Suprapubic skin (tissue), 3 donors: ENCODE results near the gene OR3A3.

Experiments used
- CTCF ChIP-seq, 2 donors: fragments of 200-600 bp in 1 of 2; fragments of 450-650 bp in 1 of 2; sonication (generic) in 1 of 2; IDR thresholded peaks; one replicate each; pipeline ENCODE4 v1.5.1; 2016 to 2019; ENCODE audit warnings: antibody characterized with exemption in 2 of 2, mild to moderate bottlenecking in 1 of 2, moderate library complexity in 1 of 2
- EP300 ChIP-seq: sonication (generic); formaldehyde crosslinking; IDR thresholded peaks from one replicate; pipeline ENCODE4 v1.6.1; 2017; ENCODE audit warnings: antibody characterized with exemption
- POLR2A ChIP-seq, 2 donors: fragments of 450-650 bp; IDR thresholded peaks; one replicate each; pipeline ENCODE4 v1.6.1; 2017; ENCODE audit warnings: antibody characterized with exemption in 2 of 2, mild to moderate bottlenecking in 2 of 2, moderate library complexity in 2 of 2

DNA sequence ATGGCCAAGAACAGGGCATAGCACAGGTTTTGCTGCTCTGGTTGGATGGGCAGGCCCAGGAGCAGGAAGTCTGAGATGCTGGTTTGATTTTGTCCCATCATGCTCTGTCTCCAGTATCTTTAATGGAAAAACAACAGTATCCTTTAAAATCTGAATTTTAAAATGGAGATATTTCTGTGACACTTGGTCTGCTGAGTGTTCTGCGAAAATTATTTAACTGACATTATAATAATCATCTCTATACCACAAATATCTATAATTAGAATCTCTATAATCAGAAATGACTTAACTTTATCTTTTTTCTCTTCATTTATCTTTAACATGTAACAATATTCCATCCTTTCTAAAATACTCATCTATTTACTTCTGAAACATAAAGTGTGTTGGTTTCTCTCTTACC lies 12.9 kb upstream of the OR3A3 start, which contains the start of gene OR1E1:
- TF ChIP-seq CTCF (IDR thresholded peaks at IDR 0.05) (no peak), EP300 (no peak), POLR2A (IDR thresholded peaks at IDR 0.05) (no peak)
